Ishikawa (cell line): ENCODE data around the gene MDFI.

Experiments
- CEBPB ChIP-seq: IDR thresholded peaks from 2 replicates; pipeline ENCODE4 v1.6.1; 2012
- EGR1 ChIP-seq: IDR thresholded peaks from 2 replicates; pipeline ENCODE4 v1.6.1; 2012
- MAX ChIP-seq: IDR thresholded peaks from 2 replicates; pipeline ENCODE4 v1.6.1; 2012
- RAD21 ChIP-seq: IDR thresholded peaks from 2 replicates; pipeline ENCODE4 v1.6.1; 2012; ENCODE audit warnings: low read depth

GRCh38 chr6:41663568-41663967, 25.3 kb downstream of the MDFI start:
- TF ChIP-seq RAD21 (no peak), CEBPB (no peak), EGR1 (no peak), MAX (no peak)
